NCI-H2171 (cell line): Measurements from ENCODE around the gene GALNT3.

Source experiments
- DNase-seq: peaks from one replicate; lab custom pipeline; 2025; lab: John Stamatoyannopoulos, UW

GALNT3 gene

DNA sequence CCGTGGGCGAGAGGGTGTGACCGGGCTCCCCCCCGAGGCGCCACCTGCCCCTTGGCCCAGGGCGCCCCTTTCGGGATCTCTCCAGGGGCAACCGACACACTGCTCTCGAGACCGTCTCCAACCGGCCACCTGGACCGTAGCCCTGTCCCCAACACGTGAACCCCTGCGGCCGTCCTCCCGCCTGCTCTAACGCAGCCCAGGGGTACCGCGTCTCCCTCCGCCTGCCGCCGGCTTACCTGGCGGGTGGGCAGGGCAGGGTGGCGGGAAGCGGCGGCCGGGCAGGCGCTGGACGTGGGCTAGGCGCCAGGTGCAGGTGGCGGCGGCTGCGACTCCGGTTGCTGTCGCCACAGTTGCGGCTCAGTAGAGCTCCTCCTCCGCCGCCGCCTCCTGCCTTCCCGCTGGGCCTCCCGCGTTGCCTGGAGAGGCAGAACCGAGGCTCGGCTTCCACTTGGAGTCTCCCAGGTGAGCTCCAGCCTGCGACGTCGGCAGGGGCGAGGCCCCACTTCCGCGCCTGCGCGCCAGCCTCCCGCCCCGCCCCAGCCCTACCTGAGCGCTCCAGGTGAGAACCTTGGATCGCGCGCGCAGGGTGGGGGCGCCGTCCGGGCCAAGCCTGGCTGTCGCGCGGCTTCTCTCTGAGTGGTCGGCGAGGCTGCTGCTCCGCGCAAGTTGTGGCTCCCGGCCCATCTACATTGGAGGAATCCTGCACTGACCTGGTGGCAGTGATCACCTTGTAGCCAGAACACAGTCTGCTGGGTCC is at the start of gene GALNT3:
Gene GALNT3, minus strand, starts transcription at position 469 of the 757 bp plus-strand sequence. CDS start 23,547 bp downstream, outside the sequence.
- peak; percentile 86 for DNase-seq

GRCh38 chr2:165843351-165843750 is 49.3 kb upstream of the GALNT3 start:
- no peak for DNase-seq

GRCh38 chr2:165840333-165840958 is 46.4 kb upstream of the GALNT3 start:
- DNase-seq = no peak

GRCh38 chr2:165839610-165840009 is 45.6 kb upstream of the GALNT3 start:
- DNase-seq = no peak

- DNase-seq = no peak
Measured at GRCh38 chr2:165837122-165837521, 43.1 kb upstream of the GALNT3 start.

- DNase-seq = no peak
Measured at GRCh38 chr2:165835363-165835762, 41.3 kb upstream of the GALNT3 start.

DNA sequence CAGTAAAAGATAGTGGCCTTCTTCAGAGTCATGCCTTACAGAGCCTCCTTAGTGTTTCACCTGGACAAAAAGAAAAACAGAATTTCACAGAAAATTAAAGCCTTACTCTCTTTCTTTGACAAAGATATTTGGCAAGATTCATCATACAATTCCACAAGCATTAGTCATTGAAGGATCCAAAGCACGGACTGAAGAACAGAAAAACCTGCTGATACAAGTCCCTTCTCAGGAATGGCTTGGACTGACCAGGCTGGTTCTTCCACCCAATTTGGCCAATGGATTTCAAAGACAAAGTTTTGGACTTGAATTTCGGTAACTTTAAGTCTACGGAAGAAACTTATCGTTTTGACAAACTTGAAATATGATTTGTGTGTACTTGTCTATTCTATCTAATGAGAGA is 39.1 kb upstream of the GALNT3 start:
- DNase-seq = no peak

- DNase-seq = no peak
Measured at GRCh38 chr2:165827921-165828276, 33.9 kb upstream of the GALNT3 start.

DNA sequence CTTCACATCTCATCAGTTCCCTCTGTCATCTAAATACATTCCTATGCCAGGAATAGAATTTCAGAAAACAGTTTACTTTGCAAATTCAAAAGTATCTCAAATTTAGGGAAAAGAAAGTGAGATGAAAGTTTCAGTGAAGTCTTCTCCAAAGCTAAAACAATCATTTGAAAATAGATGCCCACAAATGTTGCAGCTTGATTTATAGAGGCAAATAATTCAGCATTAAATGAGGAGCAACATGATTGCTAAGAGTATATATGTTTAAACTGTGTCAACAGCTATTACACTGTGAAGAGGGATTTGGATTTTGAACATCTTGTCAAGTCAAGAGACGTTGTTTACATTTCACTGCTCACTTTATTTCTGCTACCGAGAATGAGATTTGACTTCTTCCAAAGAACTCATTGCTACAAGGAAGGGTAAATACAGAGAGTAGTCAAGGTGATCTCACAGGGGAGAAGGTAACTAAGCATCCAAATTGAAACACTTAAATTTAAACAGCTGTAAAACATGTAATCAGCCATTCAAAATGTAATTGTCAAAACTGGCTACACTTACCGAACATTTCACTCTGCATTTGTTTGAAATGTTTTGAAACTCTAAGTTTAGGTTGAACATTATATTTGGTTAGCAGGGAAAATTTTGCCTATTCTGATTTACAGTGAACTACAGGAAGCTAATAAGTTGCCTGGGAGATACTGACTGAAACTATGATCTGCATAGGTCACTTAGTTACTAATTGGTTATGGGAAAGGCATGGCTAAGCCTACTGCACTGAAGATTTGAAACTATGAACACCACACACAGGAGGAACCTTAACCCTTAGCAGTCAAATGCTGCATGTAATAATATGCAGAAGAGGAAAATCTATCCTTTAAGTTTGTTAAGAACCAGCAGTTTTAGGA is 33.2 kb upstream of the GALNT3 start:
- DNase-seq = no peak

DNA sequence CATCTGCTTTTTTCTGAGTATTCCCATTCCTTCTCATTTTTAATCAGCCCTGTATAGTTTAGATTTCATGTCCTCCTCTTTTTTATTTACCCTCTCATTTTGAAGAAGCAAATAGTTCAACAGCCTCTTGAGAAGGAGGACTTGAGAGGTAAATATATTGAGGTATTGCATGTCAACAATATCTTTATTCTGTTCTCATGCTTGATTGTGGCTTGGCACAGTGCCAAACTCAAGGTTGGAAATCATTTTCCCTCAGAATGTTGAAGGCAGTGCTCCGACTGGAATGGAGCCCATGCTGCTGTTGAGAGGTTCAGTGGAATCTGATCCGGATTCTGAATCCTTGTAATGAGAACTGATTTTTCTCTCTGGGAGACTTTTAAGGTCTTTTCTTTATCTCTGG is 31.0 kb upstream of the GALNT3 start:
- peak; percentile 34 for DNase-seq

DNA sequence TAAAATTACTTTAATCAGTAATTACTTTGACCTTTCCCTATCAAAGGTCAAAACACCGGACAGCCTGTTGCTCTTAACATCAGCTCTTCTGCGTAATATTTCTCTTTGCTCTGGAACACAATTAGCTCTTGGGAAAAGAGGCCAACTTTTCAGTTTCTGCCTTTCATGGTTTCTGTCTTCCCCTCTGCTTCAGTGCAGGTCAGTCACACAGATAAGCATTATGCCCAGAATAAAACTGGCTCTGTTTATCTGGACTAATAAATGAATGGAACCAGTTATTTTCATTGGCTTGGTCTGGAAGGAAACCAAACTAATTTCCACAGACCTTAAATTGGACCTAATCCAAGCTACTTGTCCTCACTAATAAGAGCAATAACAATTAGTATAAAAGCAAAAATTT is 26.2 kb upstream of the GALNT3 start:
- DNase-seq = no peak

GRCh38 chr2:165818920-165819319 is 24.9 kb upstream of the GALNT3 start:
- DNase-seq = no peak

DNA sequence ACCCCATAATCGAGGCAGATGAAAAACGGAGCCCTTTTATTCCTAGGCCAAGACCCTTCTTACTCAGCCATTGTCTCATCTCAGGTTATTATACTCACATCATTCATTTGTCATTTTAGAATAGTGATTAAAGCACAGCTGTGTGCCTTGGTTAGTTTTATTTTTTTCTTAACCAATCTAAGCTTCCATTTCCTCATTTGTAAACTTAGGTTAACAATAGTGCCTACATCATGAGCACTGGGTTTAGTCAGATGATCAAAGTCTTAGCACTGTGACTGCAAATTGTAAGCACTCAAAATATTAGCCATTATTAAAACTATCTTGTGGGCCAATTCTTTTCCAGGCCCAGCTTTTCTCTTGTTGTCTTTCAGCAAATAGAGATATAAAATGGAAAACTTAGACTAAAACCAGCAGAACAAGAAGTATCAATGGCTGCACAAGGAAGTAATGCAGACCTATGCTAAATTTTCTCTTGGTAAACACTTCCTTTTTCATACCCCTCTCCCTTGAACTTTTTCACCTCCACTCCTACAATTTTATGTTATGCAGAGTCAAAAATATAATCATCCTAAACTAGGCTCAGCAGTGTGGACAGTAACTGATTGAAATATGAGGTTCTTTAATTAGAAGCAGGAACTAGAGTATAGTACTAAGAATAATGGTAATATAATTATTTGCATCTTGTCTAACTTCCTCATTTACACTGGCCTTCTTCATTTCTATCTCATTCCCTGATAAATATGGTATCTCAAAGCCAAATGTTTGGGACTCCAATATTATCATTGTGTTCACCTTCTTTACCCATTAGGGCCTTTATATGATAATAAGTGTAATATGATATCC is 21.5 kb upstream of the GALNT3 start:
- no peak for DNase-seq

DNA sequence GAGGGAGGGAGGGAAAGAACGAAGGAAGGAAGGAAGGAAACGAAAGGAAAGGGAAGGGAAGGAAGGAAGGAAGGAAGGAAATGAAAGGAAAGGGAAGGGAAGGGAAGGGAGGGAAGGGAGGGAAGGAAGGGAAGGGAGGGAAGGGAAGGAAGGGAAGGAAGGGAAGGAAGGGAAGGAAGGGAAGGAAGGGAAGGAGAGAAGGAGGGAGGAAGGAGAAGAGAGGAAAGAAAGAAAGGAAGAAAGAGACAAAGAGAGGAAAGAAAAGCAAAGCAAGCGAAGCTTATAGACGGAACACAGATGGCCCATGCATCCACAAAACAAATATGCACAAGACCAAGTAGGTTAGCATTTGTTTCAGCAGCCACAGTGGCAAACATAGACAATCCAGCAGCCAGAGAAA is 20.4 kb upstream of the GALNT3 start:
- no peak for DNase-seq

GRCh38 chr2:165811592-165812370 is 17.7 kb upstream of the GALNT3 start:
- no peak for DNase-seq

- no peak for DNase-seq
Measured at GRCh38 chr2:165810418-165810817, 16.4 kb upstream of the GALNT3 start.

DNA sequence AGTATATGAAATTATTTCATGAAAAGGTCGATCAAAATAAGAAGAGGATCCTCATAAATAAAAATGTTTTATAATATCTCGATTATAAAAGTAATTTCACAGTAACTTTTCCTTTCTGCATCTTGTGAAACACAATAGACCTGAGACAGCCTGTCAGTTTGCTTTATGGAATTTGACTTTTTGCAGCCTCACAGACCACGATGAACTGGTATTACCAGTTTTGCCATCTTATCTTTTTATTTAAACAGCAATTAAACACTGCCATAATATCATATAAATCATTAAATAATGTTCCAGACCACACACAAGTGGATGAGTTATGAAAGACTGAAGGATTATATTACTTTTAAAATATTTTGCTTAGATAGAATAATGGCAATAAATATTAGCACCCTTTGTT is 10.7 kb upstream of the GALNT3 start:
- no peak for DNase-seq

DNA sequence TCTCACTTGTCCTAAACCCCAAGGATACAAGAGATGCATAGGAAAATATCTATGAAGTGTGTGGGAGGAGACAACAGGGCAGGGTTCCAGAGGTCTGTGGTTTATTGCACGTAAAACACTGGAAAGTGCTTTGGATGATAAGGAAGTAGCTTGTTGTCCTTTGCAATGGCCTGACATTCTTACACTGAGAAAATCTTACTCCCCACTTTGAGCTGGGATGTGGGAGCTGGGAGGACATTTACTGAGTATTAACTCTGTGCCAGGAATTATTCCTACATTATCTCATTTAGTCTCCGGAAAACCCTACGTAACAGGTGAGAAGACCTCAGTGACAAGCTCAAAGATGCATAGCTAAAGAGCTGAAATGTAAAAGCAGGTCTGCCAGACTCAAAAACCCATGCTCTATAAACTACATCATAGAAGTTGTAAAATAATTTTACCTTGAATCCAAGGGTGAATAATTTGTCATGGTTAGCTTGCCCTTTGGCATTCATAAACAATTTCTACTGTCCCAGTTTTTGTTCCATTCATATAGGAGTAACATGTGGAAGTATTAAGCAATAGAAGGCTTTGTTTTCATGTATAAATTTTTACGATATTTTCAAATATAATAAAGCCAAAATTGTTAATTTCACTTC is 9.2 kb upstream of the GALNT3 start:
- no peak for DNase-seq

- DNase-seq = no peak
Measured at GRCh38 chr2:165801176-165801575, 7.1 kb upstream of the GALNT3 start.

- no peak for DNase-seq
Measured at GRCh38 chr2:165796819-165797530, 2.9 kb upstream of the GALNT3 start.
